ENCODE measurements around the gene TAL2.

The TAL2 gene

GRCh38 chr9:105662184-105663104 lies at the start of gene TAL2:
TAL2 (plus strand) TSS chr9:105662457; CDS start chr9:105662497, 40 bp downstream.
- DNase-seq, result no peak

GRCh38 chr9:105621001-105621400 lies 41.3 kb upstream of the TAL2 start:
- no peak for DNase-seq

- no peak for DNase-seq
Measured at GRCh38 chr9:105625088-105625487, 37.2 kb upstream of the TAL2 start.

- no peak for DNase-seq
Measured at GRCh38 chr9:105632807-105633206, 29.4 kb upstream of the TAL2 start.

- peak; percentile 12 for DNase-seq
Measured at GRCh38 chr9:105633411-105633810, 28.8 kb upstream of the TAL2 start.

- DNase-seq, result no peak
Measured at GRCh38 chr9:105636331-105636730, 25.9 kb upstream of the TAL2 start.

- no peak for DNase-seq
Measured at GRCh38 chr9:105637787-105638395, 24.4 kb upstream of the TAL2 start.

GRCh38 chr9:105639936-105640335 lies 22.3 kb upstream of the TAL2 start:
- DNase-seq, result no peak

- DNase-seq, result no peak
Measured at GRCh38 chr9:105643795-105644194, 18.5 kb upstream of the TAL2 start.

GRCh38 chr9:105646879-105647594 lies 15.2 kb upstream of the TAL2 start:
- peak; percentile 66 for DNase-seq

GRCh38 chr9:105647595-105648349 lies 14.5 kb upstream of the TAL2 start:
- DNase-seq, result peak; percentile 35

GRCh38 chr9:105651806-105652205 lies 10.5 kb upstream of the TAL2 start:
- peak; percentile 52 for DNase-seq

GRCh38 chr9:105656131-105656921 lies 5.9 kb upstream of the TAL2 start:
- DNase-seq, result peak; percentile 73

GRCh38 chr9:105658351-105658750 lies 3.9 kb upstream of the TAL2 start:
- no peak for DNase-seq

GRCh38 chr9:105661011-105661410 lies 1.2 kb upstream of the TAL2 start:
- no peak for DNase-seq

- peak; percentile 67 for DNase-seq
Measured at GRCh38 chr9:105663914-105664313, 1.7 kb downstream of the TAL2 start.

GRCh38 chr9:105667867-105668266 lies 5.6 kb downstream of the TAL2 start:
- no peak for DNase-seq

- no peak for DNase-seq
Measured at GRCh38 chr9:105670315-105670714, 8.1 kb downstream of the TAL2 start.

GRCh38 chr9:105670775-105671174 lies 8.5 kb downstream of the TAL2 start:
- DNase-seq, result no peak

GRCh38 chr9:105672711-105673234 lies 10.5 kb downstream of the TAL2 start:
- DNase-seq, result no peak

- DNase-seq, result no peak
Measured at GRCh38 chr9:105673850-105674387, 11.7 kb downstream of the TAL2 start.
